ENCODE results near the gene SHISA9.

The SHISA9 gene

DNA sequence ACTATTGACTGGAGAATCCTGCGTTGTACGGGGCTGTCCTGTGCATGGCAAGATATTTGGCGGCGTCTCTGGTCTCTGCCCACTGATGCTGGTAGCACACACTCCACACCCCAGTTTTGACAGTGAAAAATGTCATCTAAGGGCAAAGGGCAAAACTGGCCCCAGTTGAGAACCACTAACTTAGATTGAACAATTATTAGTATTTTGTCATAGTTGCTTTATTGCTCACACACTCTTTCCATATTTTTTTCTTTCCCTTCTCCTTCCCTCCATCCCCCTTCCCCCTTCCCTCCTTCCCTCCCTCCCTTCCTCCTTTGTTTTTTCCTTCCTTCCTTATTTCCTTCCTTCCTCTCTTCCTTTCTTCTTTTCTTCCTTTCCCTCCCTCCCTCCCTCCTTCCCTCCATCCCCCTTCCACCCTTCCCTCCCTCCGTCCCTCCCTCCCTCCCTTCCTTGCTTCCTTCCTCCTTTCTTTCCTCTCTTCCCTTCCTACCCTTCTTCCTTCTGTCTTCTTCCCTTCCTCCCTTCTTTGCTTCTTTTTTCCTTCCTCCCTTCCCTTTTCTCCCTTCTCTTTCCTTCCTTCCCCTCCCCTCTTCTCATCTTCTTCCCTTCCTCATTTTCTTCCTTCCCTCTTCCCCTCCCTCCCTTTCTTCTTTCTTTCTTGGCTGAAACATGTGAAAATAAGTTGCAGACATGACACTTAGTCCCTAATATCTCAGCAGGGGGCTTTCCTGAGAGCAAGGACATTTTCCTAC is 5.5 kb downstream of the SHISA9 start:
- Histone ChIP-seq H3K36me3 (ENCODE audit: control insufficient read depth, low read length) (no peaks in the 10 kb centered on the region), H3K4me2 (ENCODE audit: low read length) (no peak overlapping the region), H3K4me1 (ENCODE audit: control insufficient read depth, low read length) (no peaks in the 10 kb centered on the region), H3K27me3 (ENCODE audit: control insufficient read depth, low read length) (no peaks in the 10 kb centered on the region; the same call in 1 of the 2 replicates), H4K20me1 (ENCODE audit: control insufficient read depth, insufficient read depth, low read depth, low read length) (no peaks in the 10 kb centered on the region), H3F3A (ENCODE audit: control insufficient read depth, insufficient read depth) (no peaks in the 10 kb centered on the region), H3K4me3 (ENCODE audit: low read length) (no peak overlapping the region), H3K9me2 (replicated peaks; ENCODE audit: control insufficient read depth, low read length) (no peaks in the 10 kb centered on the region), H3K79me2 (ENCODE audit: control insufficient read depth, low read length) (no peaks in the 10 kb centered on the region), H3K27ac (ENCODE audit: low read depth, low read length) (no peak overlapping the region), H3K9me3 (ENCODE audit: control insufficient read depth, insufficient read depth, low read length) (no peaks in the 10 kb centered on the region)
- TF ChIP-seq CTCF (IDR thresholded peaks at IDR 0.05; ENCODE audit: low read depth, low read length, poor library complexity, severe bottlenecking) (no peak), EZH2phosphoT487 (IDR thresholded peaks at IDR 0.05; ENCODE audit: borderline replicate concordance, low read length) (no peak)

DNA sequence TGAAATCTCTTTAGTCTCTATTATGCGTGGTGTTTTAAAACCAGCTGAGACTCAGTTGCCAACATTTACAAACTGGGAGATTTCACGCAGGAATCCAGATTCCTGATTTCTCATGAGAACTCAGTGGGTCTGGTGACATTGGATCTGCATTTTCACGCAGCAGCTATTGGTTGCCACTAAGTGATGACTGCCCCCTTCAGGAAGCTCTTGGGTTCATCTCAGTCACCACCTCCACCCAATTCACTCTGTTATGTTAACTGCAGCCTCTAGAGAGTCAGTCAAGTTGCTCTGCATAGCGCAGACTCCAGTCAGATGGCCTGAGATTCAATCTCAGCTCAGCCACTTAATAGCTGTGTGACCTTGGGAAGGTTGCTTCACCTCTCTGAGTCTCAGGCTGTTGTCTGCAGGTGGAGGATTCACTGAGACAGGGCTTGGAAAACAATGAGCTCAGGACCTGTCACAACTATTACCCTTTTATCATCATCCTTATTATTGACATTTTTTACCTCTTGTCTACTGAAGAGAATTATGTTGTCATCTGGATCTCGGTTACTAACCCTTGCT is 6.4 kb downstream of the SHISA9 start:
- Histone ChIP-seq H3K27ac (ENCODE audit: low read depth, low read length) (no peak overlapping the region), H3K9me3 (ENCODE audit: control insufficient read depth, insufficient read depth, low read length) (no peaks in the 10 kb centered on the region)

GRCh38 chr16:12917246-12917645 is 15.8 kb downstream of the SHISA9 start:
- TF ChIP-seq CTCF (IDR thresholded peaks at IDR 0.05; ENCODE audit: low read depth, low read length, poor library complexity, severe bottlenecking): no peak
- TF ChIP-seq EZH2phosphoT487 (IDR thresholded peaks at IDR 0.05; ENCODE audit: borderline replicate concordance, low read length): no peak
- Histone ChIP-seq H3K27me3 (ENCODE audit: control insufficient read depth, low read length) (no peaks in the 10 kb centered on the region; the same call in 1 of the 2 replicates), H3K27ac (ENCODE audit: low read depth, low read length) (no peak overlapping the region), H3K4me1 (ENCODE audit: control insufficient read depth, low read length) (no peaks in the 10 kb centered on the region), H3K4me2 (ENCODE audit: low read length) (no peak overlapping the region), H3F3A (ENCODE audit: control insufficient read depth, insufficient read depth) (no peaks in the 10 kb centered on the region), H3K9me2 (replicated peaks; ENCODE audit: control insufficient read depth, low read length) (no peaks in the 10 kb centered on the region), H3K36me3 (ENCODE audit: control insufficient read depth, low read length) (no peaks in the 10 kb centered on the region), H3K4me3 (ENCODE audit: low read length) (no peak overlapping the region), H3K79me2 (ENCODE audit: control insufficient read depth, low read length) (no peaks in the 10 kb centered on the region), H3K9me3 (ENCODE audit: control insufficient read depth, insufficient read depth, low read length) (no peaks in the 10 kb centered on the region), H4K20me1 (ENCODE audit: control insufficient read depth, insufficient read depth, low read depth, low read length) (no peaks in the 10 kb centered on the region)

More for the DNA sequence above, 6.4 kb downstream of the SHISA9 start:
- Histone ChIP-seq H3K27me3 (ENCODE audit: control insufficient read depth, low read length) (no peaks in the 10 kb centered on the region; the same call in 1 of the 2 replicates), H3K4me3 (ENCODE audit: low read length) (no peak overlapping the region), H3K9me2 (replicated peaks; ENCODE audit: control insufficient read depth, low read length) (no peaks in the 10 kb centered on the region), H4K20me1 (ENCODE audit: control insufficient read depth, insufficient read depth, low read depth, low read length) (no peaks in the 10 kb centered on the region), H3K4me2 (ENCODE audit: low read length) (no peak overlapping the region), H3F3A (ENCODE audit: control insufficient read depth, insufficient read depth) (no peaks in the 10 kb centered on the region), H3K79me2 (ENCODE audit: control insufficient read depth, low read length) (no peaks in the 10 kb centered on the region), H3K4me1 (ENCODE audit: control insufficient read depth, low read length) (no peaks in the 10 kb centered on the region), H3K36me3 (ENCODE audit: control insufficient read depth, low read length) (no peaks in the 10 kb centered on the region)
- TF ChIP-seq CTCF (IDR thresholded peaks at IDR 0.05; ENCODE audit: low read depth, low read length, poor library complexity, severe bottlenecking): no peak
- TF ChIP-seq EZH2phosphoT487 (IDR thresholded peaks at IDR 0.05; ENCODE audit: borderline replicate concordance, low read length): no peak
